OCI-M1 (cell line): Measurements from ENCODE around the gene BCKDHA.

Experiments
- DNase-seq: peaks from one replicate; lab custom pipeline; 2025; lab: John Stamatoyannopoulos, UW

BCKDHA gene

DNA sequence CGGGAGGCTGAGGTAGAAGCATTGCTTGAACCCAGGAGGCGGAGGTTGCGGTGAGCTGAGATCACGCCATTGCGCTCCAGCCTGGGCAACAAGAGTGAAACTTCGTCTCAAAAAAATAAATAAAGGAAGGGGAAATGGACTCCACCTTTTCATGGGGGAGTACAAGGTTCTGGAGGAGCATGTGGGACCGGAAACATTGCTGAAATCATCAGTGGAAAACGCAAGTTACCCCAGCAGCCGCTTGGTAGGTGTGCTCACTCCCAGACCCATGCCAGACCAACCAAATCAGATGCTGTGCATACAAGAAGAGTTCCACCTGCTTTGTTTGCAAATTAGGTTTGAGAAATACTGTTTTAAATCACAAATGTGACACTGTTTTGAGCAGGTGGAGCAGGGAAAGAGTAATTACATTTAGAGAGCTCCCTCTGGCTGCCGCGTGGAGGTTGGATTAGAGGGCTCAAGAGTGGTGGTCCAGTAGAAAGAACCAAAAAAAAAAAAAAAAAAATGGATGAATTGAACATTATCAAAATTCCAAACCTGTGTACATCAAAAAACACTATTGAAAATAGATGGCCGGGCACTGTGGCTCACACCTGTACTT is 50.2 kb downstream of the BCKDHA start:
- DNase-seq, result peak; percentile 7

- peak; percentile 92 for DNase-seq
Observed at GRCh38 chr19:41449079-41449864, 51.7 kb downstream of the BCKDHA start.

DNA sequence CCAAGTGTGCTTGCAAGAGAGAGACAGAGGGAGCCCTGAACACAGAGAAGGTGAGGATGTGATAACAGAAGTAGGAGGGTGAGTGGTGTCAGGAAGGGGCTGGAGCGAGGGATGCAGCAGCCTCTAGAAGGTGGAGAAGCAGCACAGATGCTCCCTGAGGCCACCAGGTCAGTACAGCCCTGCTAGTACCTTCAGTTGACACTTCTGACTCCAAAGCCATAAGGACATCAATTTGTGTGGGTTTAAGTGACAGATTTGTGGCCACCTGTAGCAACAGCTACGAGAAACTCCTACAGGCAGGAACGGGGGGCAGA is 52.2 kb downstream of the BCKDHA start:
- DNase-seq, result no peak

DNA sequence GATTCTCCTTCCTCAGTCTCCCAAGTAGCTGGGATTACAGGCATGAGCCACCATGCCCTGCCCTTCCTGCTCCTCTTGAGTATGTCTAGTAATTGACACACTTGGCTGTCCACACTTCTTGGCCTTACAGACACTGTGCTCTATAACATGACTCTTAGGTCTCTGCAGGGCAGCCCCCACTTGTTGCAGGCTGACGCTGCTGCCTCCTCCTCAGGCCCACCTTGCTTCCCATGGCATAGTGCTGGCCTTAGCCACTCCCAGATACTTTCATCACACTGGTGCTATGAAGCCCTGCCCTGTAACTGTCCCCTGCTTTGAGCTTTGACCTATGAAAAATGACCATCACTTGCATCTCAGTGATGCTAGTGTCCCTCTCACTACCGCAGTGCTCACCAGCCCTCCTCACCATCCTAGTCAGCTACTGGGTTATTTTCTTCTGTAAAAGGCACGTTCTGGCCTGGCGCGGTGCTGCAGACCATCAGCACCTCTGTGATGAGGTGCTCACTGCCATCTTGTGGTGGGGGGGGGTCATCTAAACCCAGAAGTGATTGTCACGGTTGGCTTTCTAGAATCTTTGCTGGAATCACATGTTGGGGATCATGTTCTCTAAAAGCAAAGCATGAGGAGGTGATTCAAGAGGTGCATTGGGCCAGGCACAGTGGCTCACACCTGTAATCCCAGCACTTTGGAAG is 55.1 kb downstream of the BCKDHA start:
- no peak for DNase-seq

- DNase-seq, result no peak
Observed at GRCh38 chr19:41455936-41456335, 58.3 kb downstream of the BCKDHA start.

- no peak for DNase-seq
Observed at GRCh38 chr19:41456342-41456918, 58.8 kb downstream of the BCKDHA start.

DNA sequence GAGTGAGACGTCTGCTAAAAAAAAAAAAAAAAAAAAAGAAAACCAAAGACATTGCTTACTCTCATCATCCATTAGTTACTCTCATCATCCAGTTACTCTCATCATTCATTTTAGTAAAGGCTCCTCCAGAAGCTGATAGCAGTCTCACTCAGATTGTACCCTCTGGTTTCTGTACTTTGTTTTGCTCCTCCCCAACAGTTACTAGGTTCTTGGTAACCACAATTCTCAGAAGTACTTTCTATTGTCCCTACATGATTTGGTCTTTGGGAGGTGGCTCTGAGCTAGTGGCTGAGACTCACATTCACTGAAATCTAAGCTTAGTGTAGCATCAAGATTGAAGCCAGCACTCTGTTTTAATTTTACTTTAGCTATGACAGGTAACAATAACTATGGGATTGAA is 59.6 kb downstream of the BCKDHA start:
- DNase-seq, result peak; percentile 82

GRCh38 chr19:41462497-41462896 is 64.9 kb downstream of the BCKDHA start:
- DNase-seq, result no peak

DNA sequence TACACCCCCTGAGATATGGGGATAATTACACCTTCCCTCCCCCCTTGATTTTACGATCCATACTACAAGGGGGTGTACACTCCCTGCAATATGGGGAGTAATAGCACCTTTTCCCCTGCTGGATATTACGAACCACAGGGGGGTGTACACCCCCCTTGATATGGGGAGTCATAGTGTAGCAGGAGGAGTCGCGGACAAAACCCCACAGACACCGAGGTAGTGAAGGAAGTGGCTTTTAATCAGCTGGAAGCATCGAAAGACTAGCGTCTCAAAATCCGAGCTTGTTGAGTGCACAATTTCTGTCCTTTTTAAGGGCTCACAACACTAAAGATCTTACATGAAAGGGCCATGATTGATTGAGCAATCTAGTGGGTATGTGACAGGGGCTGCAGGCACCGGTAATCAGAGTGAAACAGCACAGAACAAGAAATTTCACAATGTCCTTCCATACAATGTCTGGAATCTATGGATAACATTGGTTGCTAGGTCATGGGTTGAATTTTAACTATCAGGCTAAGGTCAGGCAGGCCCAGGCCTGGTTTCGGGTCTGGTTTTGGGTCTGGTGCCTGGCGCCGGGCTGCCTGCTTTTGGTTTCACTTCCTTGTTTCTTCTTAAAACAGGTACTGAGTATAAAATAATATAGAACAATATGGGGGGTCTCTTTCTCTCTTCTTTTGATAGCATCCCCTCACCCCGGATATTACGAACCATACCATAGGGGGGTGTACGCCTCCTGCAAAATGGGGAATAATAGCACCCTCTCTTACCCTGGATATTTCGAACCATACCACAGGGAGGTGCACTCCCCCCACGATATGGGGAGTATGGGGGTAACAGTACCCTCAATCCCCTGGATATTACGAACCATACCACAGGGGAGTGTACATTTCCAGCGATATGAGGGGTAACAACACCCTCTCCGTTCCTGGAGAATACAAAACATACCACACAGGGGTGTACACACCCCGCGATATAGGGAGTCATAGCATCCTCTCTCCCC is 65.9 kb downstream of the BCKDHA start:
- DNase-seq, result peak; percentile 83
